Panc1 (cell line): ENCODE data around the gene LSG1.

Experiments
- POLR2AphosphoS5 ChIP-seq: IDR thresholded peaks from 2 replicates; pipeline ENCODE4 v1.6.1; 2012; ENCODE audit warnings: mild to moderate bottlenecking, low read depth, low read length, moderate library complexity
- TF ChIP-seq, protein P1 (sequence below), 2 experiments: IDR thresholded peaks; 2 replicates each; pipeline ENCODE4 v1.6.1; 2011 to 2012; ENCODE audit warnings: low read depth in 2 of 2, control low read depth in 1 of 2, low read length in 1 of 2, mild to moderate bottlenecking in 1 of 2, moderate library complexity in 1 of 2; ENCODE audit not compliant: insufficient read depth in 1 of 2
- TF ChIP-seq, protein P2 (sequence below): fragments of 450-650 bp; IDR thresholded peaks from 2 replicates; pipeline ENCODE4 v1.5.1; 2017; ENCODE audit warnings: mild to moderate bottlenecking

DNA sequence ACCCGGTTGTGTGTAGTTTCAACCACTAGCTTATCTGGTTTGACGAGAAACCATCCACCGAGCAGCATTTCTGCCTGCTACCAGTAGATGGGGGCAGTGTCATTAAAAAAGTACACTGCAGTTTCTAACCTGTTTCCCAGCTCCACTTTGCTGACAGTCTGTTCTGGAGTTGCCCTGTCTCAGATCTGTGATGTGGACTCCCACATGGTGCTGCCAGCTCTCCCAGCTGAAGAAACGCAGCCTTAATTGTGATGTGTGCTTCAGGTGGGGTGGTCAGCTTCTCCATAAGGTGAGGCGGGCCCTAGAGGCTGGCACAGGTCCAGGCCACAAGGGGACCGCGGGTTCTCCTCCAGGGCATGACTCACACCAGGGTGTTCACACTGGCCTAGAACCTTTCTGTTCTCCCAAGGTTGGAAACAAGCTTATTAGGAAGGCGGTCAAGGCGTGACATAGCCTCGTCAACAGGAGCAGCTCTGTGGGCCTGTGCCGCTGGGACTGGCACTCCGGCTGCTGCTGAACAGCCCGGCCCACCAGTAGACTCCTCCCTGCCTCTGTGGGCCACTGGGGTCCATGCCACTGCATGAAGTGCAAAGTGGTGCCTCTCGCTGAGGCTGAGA, 10.8 kb upstream of the LSG1 start:
- TF ChIP-seq, protein P1, sequence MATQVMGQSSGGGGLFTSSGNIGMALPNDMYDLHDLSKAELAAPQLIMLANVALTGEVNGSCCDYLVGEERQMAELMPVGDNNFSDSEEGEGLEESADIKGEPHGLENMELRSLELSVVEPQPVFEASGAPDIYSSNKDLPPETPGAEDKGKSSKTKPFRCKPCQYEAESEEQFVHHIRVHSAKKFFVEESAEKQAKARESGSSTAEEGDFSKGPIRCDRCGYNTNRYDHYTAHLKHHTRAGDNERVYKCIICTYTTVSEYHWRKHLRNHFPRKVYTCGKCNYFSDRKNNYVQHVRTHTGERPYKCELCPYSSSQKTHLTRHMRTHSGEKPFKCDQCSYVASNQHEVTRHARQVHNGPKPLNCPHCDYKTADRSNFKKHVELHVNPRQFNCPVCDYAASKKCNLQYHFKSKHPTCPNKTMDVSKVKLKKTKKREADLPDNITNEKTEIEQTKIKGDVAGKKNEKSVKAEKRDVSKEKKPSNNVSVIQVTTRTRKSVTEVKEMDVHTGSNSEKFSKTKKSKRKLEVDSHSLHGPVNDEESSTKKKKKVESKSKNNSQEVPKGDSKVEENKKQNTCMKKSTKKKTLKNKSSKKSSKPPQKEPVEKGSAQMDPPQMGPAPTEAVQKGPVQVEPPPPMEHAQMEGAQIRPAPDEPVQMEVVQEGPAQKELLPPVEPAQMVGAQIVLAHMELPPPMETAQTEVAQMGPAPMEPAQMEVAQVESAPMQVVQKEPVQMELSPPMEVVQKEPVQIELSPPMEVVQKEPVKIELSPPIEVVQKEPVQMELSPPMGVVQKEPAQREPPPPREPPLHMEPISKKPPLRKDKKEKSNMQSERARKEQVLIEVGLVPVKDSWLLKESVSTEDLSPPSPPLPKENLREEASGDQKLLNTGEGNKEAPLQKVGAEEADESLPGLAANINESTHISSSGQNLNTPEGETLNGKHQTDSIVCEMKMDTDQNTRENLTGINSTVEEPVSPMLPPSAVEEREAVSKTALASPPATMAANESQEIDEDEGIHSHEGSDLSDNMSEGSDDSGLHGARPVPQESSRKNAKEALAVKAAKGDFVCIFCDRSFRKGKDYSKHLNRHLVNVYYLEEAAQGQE (IDR thresholded peaks at IDR 0.05; ENCODE audit: insufficient read depth in 1 of 2, low read depth in 2 of 2, low read length in 1 of 2) = no peak
- TF ChIP-seq, protein P2, sequence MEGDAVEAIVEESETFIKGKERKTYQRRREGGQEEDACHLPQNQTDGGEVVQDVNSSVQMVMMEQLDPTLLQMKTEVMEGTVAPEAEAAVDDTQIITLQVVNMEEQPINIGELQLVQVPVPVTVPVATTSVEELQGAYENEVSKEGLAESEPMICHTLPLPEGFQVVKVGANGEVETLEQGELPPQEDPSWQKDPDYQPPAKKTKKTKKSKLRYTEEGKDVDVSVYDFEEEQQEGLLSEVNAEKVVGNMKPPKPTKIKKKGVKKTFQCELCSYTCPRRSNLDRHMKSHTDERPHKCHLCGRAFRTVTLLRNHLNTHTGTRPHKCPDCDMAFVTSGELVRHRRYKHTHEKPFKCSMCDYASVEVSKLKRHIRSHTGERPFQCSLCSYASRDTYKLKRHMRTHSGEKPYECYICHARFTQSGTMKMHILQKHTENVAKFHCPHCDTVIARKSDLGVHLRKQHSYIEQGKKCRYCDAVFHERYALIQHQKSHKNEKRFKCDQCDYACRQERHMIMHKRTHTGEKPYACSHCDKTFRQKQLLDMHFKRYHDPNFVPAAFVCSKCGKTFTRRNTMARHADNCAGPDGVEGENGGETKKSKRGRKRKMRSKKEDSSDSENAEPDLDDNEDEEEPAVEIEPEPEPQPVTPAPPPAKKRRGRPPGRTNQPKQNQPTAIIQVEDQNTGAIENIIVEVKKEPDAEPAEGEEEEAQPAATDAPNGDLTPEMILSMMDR = peak; percentile 95
- TF ChIP-seq POLR2AphosphoS5 = no peak
